H9 (cell line): ENCODE measurements around the gene WASHC3. TPM values are rescaled to one million over a fixed set of nuclear protein-coding genes. Genes with fewer than 3 reads are reported as not detected.

ENCODE experiments used
- DNase-seq: peaks from one replicate; pipeline ENCODE4 v3.0.0-alpha.2; 2017
- H2AFZ ChIP-seq: one replicate; pipeline ENCODE4 v1.6.1; 2013; ENCODE audit warnings: mild to moderate bottlenecking, low read length, control low read depth, moderate library complexity
- H2AK5ac ChIP-seq: 2 replicates; pipeline ENCODE4 v1.6.1; 2013; ENCODE audit warnings: low read length, control low read depth, mixed read lengths; ENCODE audit not compliant: insufficient read length
- H2BK120ac ChIP-seq: one replicate; pipeline ENCODE4 v1.6.1; 2013; ENCODE audit warnings: low read depth, mild to moderate bottlenecking, low read length, control low read depth, inconsistent platforms; ENCODE audit not compliant: poor library complexity, severe bottlenecking
- H2BK12ac ChIP-seq: 2 replicates; pipeline ENCODE4 v1.6.1; 2013; ENCODE audit warnings: low read length, control low read depth, mixed read lengths, low read depth; ENCODE audit not compliant: insufficient read length
- H2BK15ac ChIP-seq: 2 replicates; pipeline ENCODE4 v1.6.1; 2013; ENCODE audit warnings: low read depth, low read length, control low read depth
- H2BK20ac ChIP-seq: one replicate; pipeline ENCODE4 v1.6.1; 2013; ENCODE audit warnings: low read depth, mild to moderate bottlenecking, low read length, control low read depth, inconsistent platforms; ENCODE audit not compliant: poor library complexity, severe bottlenecking
- H2BK5ac ChIP-seq: 2 replicates; pipeline ENCODE4 v1.6.1; 2013; ENCODE audit warnings: low read length, control low read depth, mixed read lengths; ENCODE audit not compliant: insufficient read length
- H3K14ac ChIP-seq: 2 replicates; pipeline ENCODE4 v1.6.1; 2013; ENCODE audit warnings: low read length, control low read depth; ENCODE audit not compliant: insufficient read depth
- H3K18ac ChIP-seq: 2 replicates; pipeline ENCODE4 v1.6.1; 2013; ENCODE audit warnings: low read depth, mild to moderate bottlenecking, mixed read lengths, low read length, control low read depth; ENCODE audit not compliant: insufficient read length
- H3K23ac ChIP-seq: 2 replicates; pipeline ENCODE4 v1.6.1; 2013; ENCODE audit warnings: low read length, control low read depth, mixed read lengths, low read depth; ENCODE audit not compliant: insufficient read length
- H3K23me2 ChIP-seq: 2 replicates; pipeline ENCODE4 v1.6.1; 2013; ENCODE audit warnings: low read depth, mild to moderate bottlenecking, mixed read lengths, low read length, control low read depth; ENCODE audit not compliant: insufficient read length, poor library complexity, severe bottlenecking
- H3K27ac ChIP-seq: 2 replicates; pipeline ENCODE4 v1.5.1; 2013; ENCODE audit warnings: low read length, control low read depth, mixed read lengths, low read depth; ENCODE audit not compliant: insufficient read length
- H3K27me3 ChIP-seq: 2 replicates; pipeline ENCODE4 v1.6.1; 2013; ENCODE audit warnings: low read length, control low read depth, inconsistent platforms; ENCODE audit not compliant: insufficient read depth
- H3K4ac ChIP-seq: 2 replicates; pipeline ENCODE4 v1.6.1; 2013; ENCODE audit warnings: low read depth, mild to moderate bottlenecking, control low read depth, inconsistent platforms, low read length, moderate library complexity
- H3K4me1 ChIP-seq: 2 replicates; pipeline ENCODE4 v1.6.1; 2013; ENCODE audit warnings: low read length, control low read depth, inconsistent platforms; ENCODE audit not compliant: insufficient read depth
- H3K4me2 ChIP-seq: 2 replicates; pipeline ENCODE4 v1.6.1; 2013; ENCODE audit warnings: low read length, control low read depth, mixed read lengths; ENCODE audit not compliant: insufficient read length, insufficient read depth
- H3K56ac ChIP-seq: 2 replicates; pipeline ENCODE4 v1.6.1; 2013; ENCODE audit warnings: low read depth, mild to moderate bottlenecking, mixed read lengths, low read length, control low read depth; ENCODE audit not compliant: insufficient read length
- H3K79me1 ChIP-seq: 2 replicates; pipeline ENCODE4 v1.6.1; 2013; ENCODE audit warnings: low read depth, mild to moderate bottlenecking, moderate library complexity, low read length, control low read depth, inconsistent platforms; ENCODE audit not compliant: insufficient read depth, poor library complexity, severe bottlenecking
- H3K79me2 ChIP-seq: 2 replicates; pipeline ENCODE4 v1.6.1; 2013; ENCODE audit warnings: low read length, control low read depth, inconsistent platforms; ENCODE audit not compliant: insufficient read depth
- H3K9ac ChIP-seq: 2 replicates; pipeline ENCODE4 v1.6.1; 2013; ENCODE audit warnings: low read length, control low read depth, mixed read lengths; ENCODE audit not compliant: insufficient read length; ENCODE audit errors: extremely low read depth
- H3K9me3 ChIP-seq: one replicate; pipeline ENCODE4 v1.6.1; 2013; ENCODE audit warnings: low read depth, low read length, inconsistent platforms; ENCODE audit not compliant: control insufficient read depth
- H3T11ph ChIP-seq: one replicate; pipeline ENCODE4 v1.6.1; 2013; ENCODE audit warnings: mild to moderate bottlenecking, low read length, control low read depth, inconsistent platforms
- H4K20me1 ChIP-seq: one replicate; pipeline ENCODE4 v1.6.1; 2013; ENCODE audit not compliant: control insufficient read depth, insufficient read length, insufficient read depth
- H4K5ac ChIP-seq: 2 replicates; pipeline ENCODE4 v1.6.1; 2013; ENCODE audit warnings: low read depth, mild to moderate bottlenecking, mixed read lengths, low read length, control low read depth; ENCODE audit not compliant: insufficient read length
- H4K8ac ChIP-seq: replicated peaks from 2 replicates; pipeline ENCODE4 v1.6.1; 2013; ENCODE audit warnings: low read length, control low read depth, mixed read lengths, low read depth; ENCODE audit not compliant: insufficient read length
- H4K91ac ChIP-seq: 2 replicates; pipeline ENCODE4 v1.6.1; 2013; ENCODE audit warnings: low read depth, mild to moderate bottlenecking, moderate library complexity, mixed read lengths, low read length, control low read depth; ENCODE audit not compliant: insufficient read length
- H3K27ac Mint-ChIP-seq, 3 experiments: 2 replicates in 2 of 3; 3 replicates in 1 of 3; pipeline ENCODE4 v1.8.0; 2020 to 2021; ENCODE audit warnings: mixed read lengths in 3 of 3, mild to moderate bottlenecking in 1 of 3, moderate library complexity in 1 of 3
- H3K27me3 Mint-ChIP-seq: 2 replicates; pipeline ENCODE4 v1.8.0; 2021; ENCODE audit warnings: low read depth, mild to moderate bottlenecking, moderate library complexity, mixed read lengths
- H3K36me3 Mint-ChIP-seq, 3 experiments: 2 replicates in 2 of 3; 3 replicates in 1 of 3; pipeline ENCODE4 v1.8.0; 2020 to 2021; ENCODE audit warnings: low read depth in 3 of 3, mixed read lengths in 3 of 3; ENCODE audit not compliant: insufficient read depth in 1 of 3
- H3K4me1 Mint-ChIP-seq, 2 experiments: 2 replicates each; pipeline ENCODE4 v1.8.0; 2020; ENCODE audit warnings: mixed read lengths in 2 of 2
- H3K4me3 Mint-ChIP-seq, 2 experiments: 2 replicates in 1 of 2; 3 replicates in 1 of 2; pipeline ENCODE4 v1.8.0; 2020 to 2021; ENCODE audit warnings: mild to moderate bottlenecking in 2 of 2, mixed read lengths in 2 of 2, moderate library complexity in 1 of 2
- H3K9me3 Mint-ChIP-seq, 2 experiments: 2 replicates in 1 of 2; 3 replicates in 1 of 2; pipeline ENCODE4 v1.8.0; 2020; ENCODE audit warnings: mild to moderate bottlenecking in 2 of 2, mixed read lengths in 2 of 2, moderate library complexity in 1 of 2
- WGBS: extraction: QIAGEN DNeasy Blood & Tissue Kit; methylation state at CpG from one replicate; pipeline ENCODE4 v1.1.7; 2013; ENCODE audit warnings: missing lambda C conversion rate, low lambda C conversion rate, mixed read lengths; ENCODE audit not compliant: insufficient read length; ENCODE audit errors: extremely low coverage; 5-methylcytosine and 5-hydroxymethylcytosine counted together
- total RNA-seq: library from RNA; stranded (reverse); gene quantifications from 2 replicates; pipeline ENCODE4 v1.2.1, GENCODE V29; 2021
- TF ChIP-seq, protein P1 (sequence below): fragments of 200-600 bp; sonication (generic); conservative IDR thresholded peaks from 3 replicates; pipeline ENCODE4 v1.8.0; 2021; ENCODE audit warnings: antibody characterized with exemption, mild to moderate bottlenecking

The WASHC3 gene
- total RNA-seq, 1 experiment from 2014 or later = 14.1 TPM

DNA sequence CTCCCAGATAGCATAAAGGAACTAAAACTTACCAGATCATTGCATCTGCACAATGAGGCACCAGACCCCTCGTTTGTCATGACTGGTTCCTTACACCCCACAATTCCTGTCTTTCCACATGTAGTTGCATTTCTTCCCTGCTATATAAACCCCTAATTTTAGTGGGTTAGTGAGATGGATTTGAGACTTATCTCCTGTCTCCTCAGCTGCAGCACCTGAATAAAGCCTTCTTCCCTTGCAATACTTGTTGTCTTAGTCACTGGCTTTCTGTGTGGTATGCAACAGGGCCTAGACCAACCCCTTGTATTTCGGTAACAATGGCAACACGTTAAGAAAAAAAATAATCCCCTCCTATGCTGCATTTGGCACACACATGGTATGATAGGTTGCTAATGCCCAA lies 45.1 kb upstream of the WASHC3 start:
- no peak overlapping the region for H2AFZ ChIP-seq
- Mint-ChIP-seq H3K27me3 (no peaks in the 10 kb centered on the region; the same call in 1 of the 2 replicates), H3K9me3 (peaks cover 0 to 9% of the 10 kb centered on the region in 2 experiments; a peak in 4 of 5 replicates), H3K36me3 (peaks cover 77 to 92% (median 91%) of the 10 kb centered on the region in 3 experiments), H3K4me1 (no peaks in the 10 kb centered on the region), H3K27ac (peak overlapping the region in 1 of 3 experiments; percentile 52; a peak in 1 of 7 replicates), H3K4me3 (no peak overlapping the region)
- H3K56ac ChIP-seq = no peak overlapping the region
- H3K4ac ChIP-seq = no peak overlapping the region
- H4K8ac ChIP-seq = no peak overlapping the region
- H3K9me3 ChIP-seq = no peaks in the 10 kb centered on the region
- no peak overlapping the region for H2BK20ac ChIP-seq
- H3K4me1 ChIP-seq = no peaks in the 10 kb centered on the region
- no peak overlapping the region for H2AK5ac ChIP-seq
- no peaks in the 10 kb centered on the region for H3K23me2 ChIP-seq
- no peak for DNase-seq
- H3K18ac ChIP-seq = no peak overlapping the region
- H3K4me2 ChIP-seq = no peak overlapping the region
- no peak overlapping the region for H2BK5ac ChIP-seq
- no peaks in the 10 kb centered on the region for H3K27me3 ChIP-seq
- no peak overlapping the region for H3T11ph ChIP-seq
- no peak overlapping the region for H3K27ac ChIP-seq
- no peak overlapping the region for H3K23ac ChIP-seq
- TF ChIP-seq, protein P1, sequence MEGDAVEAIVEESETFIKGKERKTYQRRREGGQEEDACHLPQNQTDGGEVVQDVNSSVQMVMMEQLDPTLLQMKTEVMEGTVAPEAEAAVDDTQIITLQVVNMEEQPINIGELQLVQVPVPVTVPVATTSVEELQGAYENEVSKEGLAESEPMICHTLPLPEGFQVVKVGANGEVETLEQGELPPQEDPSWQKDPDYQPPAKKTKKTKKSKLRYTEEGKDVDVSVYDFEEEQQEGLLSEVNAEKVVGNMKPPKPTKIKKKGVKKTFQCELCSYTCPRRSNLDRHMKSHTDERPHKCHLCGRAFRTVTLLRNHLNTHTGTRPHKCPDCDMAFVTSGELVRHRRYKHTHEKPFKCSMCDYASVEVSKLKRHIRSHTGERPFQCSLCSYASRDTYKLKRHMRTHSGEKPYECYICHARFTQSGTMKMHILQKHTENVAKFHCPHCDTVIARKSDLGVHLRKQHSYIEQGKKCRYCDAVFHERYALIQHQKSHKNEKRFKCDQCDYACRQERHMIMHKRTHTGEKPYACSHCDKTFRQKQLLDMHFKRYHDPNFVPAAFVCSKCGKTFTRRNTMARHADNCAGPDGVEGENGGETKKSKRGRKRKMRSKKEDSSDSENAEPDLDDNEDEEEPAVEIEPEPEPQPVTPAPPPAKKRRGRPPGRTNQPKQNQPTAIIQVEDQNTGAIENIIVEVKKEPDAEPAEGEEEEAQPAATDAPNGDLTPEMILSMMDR = no peak
- H4K5ac ChIP-seq = no peak overlapping the region
- H4K91ac ChIP-seq = no peak overlapping the region
- H4K20me1 ChIP-seq = no peaks in the 10 kb centered on the region
- H2BK15ac ChIP-seq = no peak overlapping the region
- H2BK12ac ChIP-seq = no peak overlapping the region
- no CpG with 5 or more reads among the region's 3 CpGs for WGBS
- no peaks in the 10 kb centered on the region for H3K79me2 ChIP-seq
- no peak overlapping the region for H2BK120ac ChIP-seq
- H3K9ac ChIP-seq = no peak overlapping the region
- no peak overlapping the region for H3K14ac ChIP-seq
- no peaks in the 10 kb centered on the region for H3K79me1 ChIP-seq
